ENCODE data around the gene ELF1.
"Not testable (repeated sequence)": the region's sequence is repeated elsewhere in the genome, so short reads cannot be mapped to it uniquely, and the experiment has no call there.

DNA sequence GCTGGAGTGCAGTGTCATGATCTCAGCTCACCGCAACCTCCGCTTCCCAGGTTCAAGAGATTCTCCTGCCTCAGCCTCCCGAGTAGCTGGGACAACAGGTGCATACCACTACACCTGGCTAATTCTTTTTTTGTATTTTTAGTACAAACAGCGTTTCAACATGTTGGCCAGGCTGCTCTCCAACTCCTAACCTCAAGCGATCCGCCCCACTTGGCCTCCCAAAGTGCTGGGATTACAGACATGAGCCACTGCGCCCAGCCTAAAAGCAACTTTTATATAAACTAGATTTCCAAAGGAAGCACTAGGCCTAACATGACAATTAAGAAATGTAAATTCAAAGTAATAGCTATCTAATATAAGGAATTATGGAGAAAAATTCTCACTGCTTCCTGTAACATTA lies 99.2 kb downstream of the ELF1 start:
- TF ChIP-seq, protein P1, sequence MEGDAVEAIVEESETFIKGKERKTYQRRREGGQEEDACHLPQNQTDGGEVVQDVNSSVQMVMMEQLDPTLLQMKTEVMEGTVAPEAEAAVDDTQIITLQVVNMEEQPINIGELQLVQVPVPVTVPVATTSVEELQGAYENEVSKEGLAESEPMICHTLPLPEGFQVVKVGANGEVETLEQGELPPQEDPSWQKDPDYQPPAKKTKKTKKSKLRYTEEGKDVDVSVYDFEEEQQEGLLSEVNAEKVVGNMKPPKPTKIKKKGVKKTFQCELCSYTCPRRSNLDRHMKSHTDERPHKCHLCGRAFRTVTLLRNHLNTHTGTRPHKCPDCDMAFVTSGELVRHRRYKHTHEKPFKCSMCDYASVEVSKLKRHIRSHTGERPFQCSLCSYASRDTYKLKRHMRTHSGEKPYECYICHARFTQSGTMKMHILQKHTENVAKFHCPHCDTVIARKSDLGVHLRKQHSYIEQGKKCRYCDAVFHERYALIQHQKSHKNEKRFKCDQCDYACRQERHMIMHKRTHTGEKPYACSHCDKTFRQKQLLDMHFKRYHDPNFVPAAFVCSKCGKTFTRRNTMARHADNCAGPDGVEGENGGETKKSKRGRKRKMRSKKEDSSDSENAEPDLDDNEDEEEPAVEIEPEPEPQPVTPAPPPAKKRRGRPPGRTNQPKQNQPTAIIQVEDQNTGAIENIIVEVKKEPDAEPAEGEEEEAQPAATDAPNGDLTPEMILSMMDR (IDR thresholded peaks at IDR 0.05) = not testable (repeated sequence)
- not testable (repeated sequence) for TF ChIP-seq POLR2AphosphoS5 (IDR thresholded peaks at IDR 0.05); POLR2A (IDR thresholded peaks at IDR 0.05; ENCODE audit: low read depth)

All from esophagus muscularis mucosa (tissue), 3 donors.